H1 (cell line): ENCODE results near the gene THOC7. TPM values are rescaled to one million over a fixed set of nuclear protein-coding genes. Genes with fewer than 3 reads are reported as not detected.

ENCODE experiments used
- JUN ChIP-seq: IDR thresholded peaks from 2 replicates; pipeline ENCODE4 v1.6.1; 2011; ENCODE audit warnings: low read depth, mild to moderate bottlenecking, improper control_type of control experiment, low read length
- KDM4A ChIP-seq: IDR thresholded peaks from one replicate; pipeline ENCODE4 v1.7.1; 2012; ENCODE audit warnings: low read depth, mild to moderate bottlenecking, moderate library complexity, low read length, inconsistent platforms; ENCODE audit not compliant: severe bottlenecking
- PHF8 ChIP-seq: fragments of 200-600 bp; sonication (generic); conservative IDR thresholded peaks from 2 replicates; pipeline ENCODE4 v1.7.1; 2012; ENCODE audit warnings: low read depth, mild to moderate bottlenecking, inconsistent platforms, low read length, moderate library complexity
- POLR2A ChIP-seq, 2 experiments: IDR thresholded peaks; 1 replicate in 1 of 2; 2 replicates in 1 of 2; pipeline ENCODE4 v1.6.1; 2011; ENCODE audit warnings: low read depth in 2 of 2, low read length in 2 of 2, mild to moderate bottlenecking in 2 of 2; ENCODE audit errors: control extremely low read depth in 1 of 2
- SIN3A ChIP-seq, 2 experiments: IDR thresholded peaks in 1 of 2; conservative IDR thresholded peaks in 1 of 2; 2 replicates each; pipeline ENCODE4 v1.6.1; 2011 to 2012; ENCODE audit warnings: low read length in 2 of 2, improper control_type of control experiment in 1 of 2, low read depth in 1 of 2, mild to moderate bottlenecking in 1 of 2
- polyA plus RNA-seq, 7 experiments: library from polyadenylated mRNA; depleted of rRNA in 3 of 7; stranded (reverse) in 5 of 7; unstranded in 2 of 7; fragments of >200 nt in 5 of 7; fragments of 200-250 nt in 2 of 7; gene quantifications; 1 replicate in 5 of 7; 2 replicates in 1 of 7; 4 replicates in 1 of 7; pipeline versions ENCODE4 v1.2.1 to v1.2.3, GENCODE V29; 2011 to 2013; ENCODE audit warnings: missing spikeins in 2 of 7, mixed read lengths in 2 of 7
- total RNA-seq: library from RNA; stranded (reverse); fragmentation: NEBNext Ultra II Directional; extraction: Animal tissue kit (Norgen Biotek cat#: 25700); gene quantifications from 2 replicates; pipeline ENCODE4 v1.2.1, GENCODE V29; 2021
- TF ChIP-seq, protein P1 (sequence below): IDR thresholded peaks from 2 replicates; pipeline ENCODE4 v1.6.1; 2011; ENCODE audit warnings: low read length, improper control_type of control experiment
- TF ChIP-seq, protein P2 (sequence below): IDR thresholded peaks from 2 replicates; pipeline ENCODE4 v1.6.1; 2011; ENCODE audit warnings: low read depth, mild to moderate bottlenecking, low read length; ENCODE audit not compliant: insufficient read depth
- TF ChIP-seq, protein P3 (sequence below): IDR thresholded peaks from 2 replicates; pipeline ENCODE4 v1.6.1; 2012; ENCODE audit warnings: inconsistent platforms

The THOC7 gene
- total and polyA plus RNA-seq, 2 of the 8 experiments (the other 6 are each of a cell fraction or from before 2014, with no cell fraction given) = 18.7 to 74.0 TPM

DNA sequence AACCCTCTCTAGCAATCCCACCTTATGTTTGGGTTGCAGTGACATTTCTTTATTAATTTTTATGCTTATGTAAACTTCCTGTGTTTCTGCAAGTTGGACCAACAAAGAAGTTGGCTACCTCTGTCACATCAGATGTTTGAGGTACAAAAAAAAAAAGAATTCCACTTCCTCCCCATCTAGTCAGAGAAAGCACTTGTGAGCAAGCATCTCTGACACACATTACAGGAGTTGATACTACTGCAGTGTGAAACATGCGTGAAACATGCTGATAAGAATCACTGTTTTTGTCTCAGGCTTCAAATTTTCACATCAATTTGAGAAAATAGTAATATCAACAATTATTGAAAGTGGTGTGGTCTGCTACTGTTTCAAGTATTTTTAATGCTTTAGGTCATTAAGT is 47.3 kb upstream of the THOC7 start (continued):
- TF ChIP-seq, protein P1, sequence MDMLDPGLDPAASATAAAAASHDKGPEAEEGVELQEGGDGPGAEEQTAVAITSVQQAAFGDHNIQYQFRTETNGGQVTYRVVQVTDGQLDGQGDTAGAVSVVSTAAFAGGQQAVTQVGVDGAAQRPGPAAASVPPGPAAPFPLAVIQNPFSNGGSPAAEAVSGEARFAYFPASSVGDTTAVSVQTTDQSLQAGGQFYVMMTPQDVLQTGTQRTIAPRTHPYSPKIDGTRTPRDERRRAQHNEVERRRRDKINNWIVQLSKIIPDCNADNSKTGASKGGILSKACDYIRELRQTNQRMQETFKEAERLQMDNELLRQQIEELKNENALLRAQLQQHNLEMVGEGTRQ = no peak
- TF ChIP-seq PHF8 (no peak), POLR2A (IDR thresholded peaks at IDR 0.05; ENCODE audit: control extremely low read depth in 1 of 2, low read depth in 2 of 2, low read length in 2 of 2) (no peak), KDM4A (no peak), SIN3A (conservative IDR thresholded peaks at IDR 0.05 in 1 of 2, IDR thresholded peaks at IDR 0.05 in 1 of 2; ENCODE audit: low read depth in 1 of 2, low read length in 2 of 2) (no peak), JUN (no peak)
- TF ChIP-seq, protein P2, sequence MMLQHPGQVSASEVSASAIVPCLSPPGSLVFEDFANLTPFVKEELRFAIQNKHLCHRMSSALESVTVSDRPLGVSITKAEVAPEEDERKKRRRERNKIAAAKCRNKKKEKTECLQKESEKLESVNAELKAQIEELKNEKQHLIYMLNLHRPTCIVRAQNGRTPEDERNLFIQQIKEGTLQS = no peak
- TF ChIP-seq, protein P3, sequence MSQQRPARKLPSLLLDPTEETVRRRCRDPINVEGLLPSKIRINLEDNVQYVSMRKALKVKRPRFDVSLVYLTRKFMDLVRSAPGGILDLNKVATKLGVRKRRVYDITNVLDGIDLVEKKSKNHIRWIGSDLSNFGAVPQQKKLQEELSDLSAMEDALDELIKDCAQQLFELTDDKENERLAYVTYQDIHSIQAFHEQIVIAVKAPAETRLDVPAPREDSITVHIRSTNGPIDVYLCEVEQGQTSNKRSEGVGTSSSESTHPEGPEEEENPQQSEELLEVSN = no peak
- TF ChIP-seq, all 59 proteins: peak for 0
